Activated CD4-positive, alpha-beta memory T cell treated with anti-CD3 and anti-CD28 coated beads for 36 hours (primary cell): Measurements from ENCODE around the gene HHAT. TPM values are rescaled to one million over a fixed set of nuclear protein-coding genes. Genes with fewer than 3 reads are reported as not detected.
A peak's percentile ranks its signal among the peaks of the same experiment; 100 is the strongest.

ENCODE experiments used
- CTCF ChIA-PET: fragments of 350-600 bp; sonication (Branson Sonifier 250); formaldehyde crosslinking; loops from one replicate; lab custom pipeline; 2021; ENCODE audit warnings: antibody characterized with exemption, inconsistent platforms; lab: Charles Lee
- POLR2A ChIA-PET: fragments of 350-600 bp; sonication (Branson Sonifier 250); formaldehyde crosslinking; loops from one replicate; lab custom pipeline; 2021; ENCODE audit warnings: antibody characterized with exemption; lab: Charles Lee
- DNase-seq: peaks from one replicate; pipeline ENCODE4 v3.0.0-alpha.2; 2020
- H3K27ac Mint-ChIP-seq: one replicate; pipeline ENCODE4 v1.8.0; 2021; ENCODE audit warnings: mixed read lengths
- H3K27me3 Mint-ChIP-seq: one replicate; pipeline ENCODE4 v1.8.0; 2021; ENCODE audit warnings: mixed read lengths
- H3K36me3 Mint-ChIP-seq: one replicate; pipeline ENCODE4 v1.8.0; 2021; ENCODE audit warnings: mixed read lengths
- H3K4me1 Mint-ChIP-seq: one replicate; pipeline ENCODE4 v1.8.0; 2021; ENCODE audit warnings: low read depth, mixed read lengths
- H3K4me3 Mint-ChIP-seq: one replicate; pipeline ENCODE4 v1.8.0; 2021; ENCODE audit warnings: mild to moderate bottlenecking, mixed read lengths
- H3K9me3 Mint-ChIP-seq: one replicate; pipeline ENCODE4 v1.8.0; 2021; ENCODE audit warnings: mixed read lengths
- intact Hi-C: fragments of 100-400 bp; cut with micrococcal nuclease; formaldehyde crosslinking; loops from one replicate; pipeline ENCODE4 v1.15.1; 2023
- total RNA-seq, 2 experiments: library from RNA; stranded (reverse); gene quantifications; one replicate each; pipeline ENCODE4 v1.2.3, GENCODE V29; 2021

The HHAT gene
- total RNA-seq, 2 experiments from 2014 or later: 1.6 to 1.8 TPM

DNA sequence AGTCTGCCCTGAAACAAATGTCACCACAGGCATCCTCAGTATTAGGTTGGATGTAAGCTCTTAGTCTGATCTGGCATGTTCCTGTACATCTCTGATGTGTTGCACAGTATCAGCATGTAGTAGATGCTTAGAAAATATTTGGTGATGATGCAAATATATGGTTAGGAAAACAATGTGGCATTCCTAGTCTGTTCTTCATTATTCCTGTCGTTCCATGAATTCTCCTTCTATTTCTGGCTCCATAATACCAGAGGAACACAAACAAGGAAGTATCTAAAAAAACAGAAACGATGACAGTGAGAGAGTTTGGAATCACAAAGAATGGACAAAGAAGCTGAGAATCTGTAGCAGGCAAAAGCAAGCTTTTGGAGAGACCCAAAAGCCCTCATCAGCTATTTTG is 236.6 kb downstream of the HHAT start:
- CTCF ChIA-PET: interaction anchor here (1.0 kb wide), 1 partner anchor 18 kb away, joined by 4 read pairs; no protein-coding TSS in a partner anchor
- Mint-ChIP-seq H3K27me3 (no peaks in the 10 kb centered on the region), H3K9me3 (no peaks in the 10 kb centered on the region), H3K36me3 (no peaks in the 10 kb centered on the region), H3K27ac (no peak overlapping the region), H3K4me1 (no peaks in the 10 kb centered on the region), H3K4me3 (no peak overlapping the region)
- POLR2A ChIA-PET: interaction anchor here (0.7 kb wide), 1 partner anchor 322 kb away, joined by 3 read pairs; no protein-coding TSS in a partner anchor
- no peak for DNase-seq
- intact Hi-C loops: no loop called here

DNA sequence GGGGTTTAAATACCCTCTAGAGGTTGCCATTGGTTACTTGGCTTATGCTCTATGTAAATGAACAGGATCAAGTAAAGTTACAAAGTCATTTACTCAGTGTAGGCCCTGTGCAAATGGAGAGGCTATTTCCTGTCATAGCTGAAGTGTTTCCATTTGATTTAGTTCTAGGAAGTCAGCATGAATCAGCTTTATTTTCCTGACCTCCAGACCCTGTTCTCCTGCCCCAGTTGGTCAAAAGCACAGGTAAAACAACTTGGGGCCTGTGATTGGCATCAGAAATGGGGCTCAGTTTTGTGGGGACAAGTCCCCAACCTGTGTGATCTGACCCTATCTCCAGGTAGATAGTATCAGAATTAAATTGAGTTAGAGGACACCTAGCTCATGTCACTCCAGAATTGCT is 239.9 kb downstream of the HHAT start:
- intact Hi-C loops: no loop called here
- Mint-ChIP-seq H3K4me1 (no peaks in the 10 kb centered on the region), H3K36me3 (no peaks in the 10 kb centered on the region), H3K9me3 (no peaks in the 10 kb centered on the region), H3K27me3 (no peaks in the 10 kb centered on the region), H3K27ac (no peak overlapping the region), H3K4me3 (no peak overlapping the region)
- ChIA-PET CTCF (interaction anchor here (1.2 kb wide), 1 partner anchor 565 kb away, joined by 3 read pairs; the partner anchor contains the start of gene KCNH1), POLR2A (no interaction called here)
- no peak for DNase-seq

DNA sequence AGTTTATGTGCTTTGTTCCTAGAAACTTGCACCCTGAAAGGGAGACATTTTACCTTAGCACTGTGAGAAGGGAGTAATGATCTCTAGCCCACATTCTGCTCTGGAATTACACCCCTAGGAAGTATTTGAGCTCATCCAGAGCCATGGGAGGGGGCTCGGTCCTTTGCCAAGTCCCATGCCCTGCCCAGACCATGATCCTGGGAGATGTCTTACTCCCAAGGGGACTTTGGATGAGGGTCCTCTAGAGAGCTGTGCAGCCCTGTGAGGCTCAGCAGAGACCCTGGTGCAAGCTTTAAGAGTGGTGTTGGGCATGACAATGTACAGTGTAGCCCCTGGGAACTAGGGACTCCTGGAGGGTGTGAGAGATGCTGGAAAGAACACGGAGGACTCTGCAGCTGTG is 241.4 kb downstream of the HHAT start:
- intact Hi-C loops: no loop called here
- DNase-seq: no peak
- H3K27ac Mint-ChIP-seq: no peak overlapping the region
- H3K27me3 Mint-ChIP-seq: no peaks in the 10 kb centered on the region
- POLR2A ChIA-PET: no interaction called here
- CTCF ChIA-PET: no interaction called here
- no peaks in the 10 kb centered on the region for H3K4me1 Mint-ChIP-seq
- no peaks in the 10 kb centered on the region for H3K9me3 Mint-ChIP-seq
- no peaks in the 10 kb centered on the region for H3K36me3 Mint-ChIP-seq
- no peak overlapping the region for H3K4me3 Mint-ChIP-seq

DNA sequence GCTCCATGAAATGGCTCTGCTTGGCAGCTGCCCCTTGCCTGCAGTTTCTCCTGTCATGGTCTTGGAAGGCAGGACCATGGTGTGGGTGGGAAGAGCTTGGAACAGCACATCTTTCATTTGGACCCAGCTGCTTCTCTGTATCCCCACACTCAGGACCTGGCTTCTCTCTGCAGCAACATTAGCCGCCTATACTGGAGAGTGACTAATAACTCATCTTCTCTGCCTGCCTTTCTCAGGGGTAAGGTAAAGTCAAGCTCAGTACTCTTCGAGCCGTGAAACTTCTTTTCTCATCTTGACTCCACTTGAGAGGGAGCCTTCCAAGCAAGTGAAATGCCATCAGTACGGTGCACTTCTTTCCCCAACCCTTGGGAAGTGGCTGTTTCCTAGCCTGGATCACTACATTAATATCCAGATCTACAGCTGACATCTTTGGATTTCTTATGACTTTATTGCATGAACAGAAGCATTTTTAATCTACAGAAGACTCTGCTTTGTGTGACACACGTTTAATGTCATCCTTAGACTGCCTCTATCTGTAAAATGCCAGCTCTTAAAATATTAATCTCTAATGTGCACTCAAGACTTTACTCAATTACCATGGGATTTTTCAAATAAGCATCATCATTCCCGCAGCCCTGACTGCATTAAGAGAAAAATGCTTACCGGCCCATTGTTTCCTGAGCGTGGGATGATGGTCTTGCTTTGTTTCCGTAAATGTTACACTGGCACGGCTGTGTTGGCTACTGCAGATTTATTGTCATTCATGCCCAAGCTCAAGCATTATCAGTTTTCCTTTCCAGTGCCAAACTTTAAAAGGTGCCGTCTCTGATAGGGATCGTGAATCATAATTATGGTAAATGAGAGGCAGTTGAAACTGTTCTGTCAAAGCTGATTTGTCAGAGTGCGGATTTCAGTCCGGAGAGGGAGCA is 242.9 kb downstream of the HHAT start:
- intact Hi-C loops: no loop called here
- ChIA-PET POLR2A (no interaction called here), CTCF (interaction anchor here (0.6 to 1.3 kb wide), 2 partner anchors 125 to 152 kb away, joined by 3 to 4 read pairs; no protein-coding TSS in a partner anchor)

DNA sequence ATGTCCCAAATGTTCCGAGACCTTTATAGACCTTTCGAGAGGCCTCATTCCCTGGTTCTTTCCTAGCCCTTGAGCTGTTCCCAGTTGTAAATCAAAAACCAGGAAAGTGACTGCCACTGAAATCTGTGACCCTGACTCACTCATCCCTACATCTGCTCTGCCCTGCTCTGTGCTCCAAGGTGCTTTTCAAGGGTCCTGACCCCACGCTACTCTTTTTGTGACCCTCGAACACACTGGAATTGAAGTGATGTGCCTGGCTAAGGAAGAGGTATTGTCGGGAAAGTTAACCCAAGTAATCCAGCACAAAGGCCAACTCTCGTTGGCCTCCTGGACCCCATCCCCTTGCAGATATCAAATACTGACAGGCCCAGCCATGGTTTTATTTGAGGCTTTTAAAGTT is 244.4 kb downstream of the HHAT start:
- no peak overlapping the region for H3K27ac Mint-ChIP-seq
- DNase-seq: no peak
- ChIA-PET CTCF (no interaction called here), POLR2A (no interaction called here)
- H3K27me3 Mint-ChIP-seq: no peaks in the 10 kb centered on the region
- peaks cover 5% of the 10 kb centered on the region for H3K9me3 Mint-ChIP-seq
- no peaks in the 10 kb centered on the region for H3K4me1 Mint-ChIP-seq
- H3K4me3 Mint-ChIP-seq: no peak overlapping the region
- intact Hi-C loops: no loop called here
- peaks cover 3% of the 10 kb centered on the region for H3K36me3 Mint-ChIP-seq

More for the DNA sequence above, 242.9 kb downstream of the HHAT start:
- no peaks in the 10 kb centered on the region for H3K36me3 Mint-ChIP-seq
- H3K4me3 Mint-ChIP-seq: no peak overlapping the region
- no peak overlapping the region for H3K27ac Mint-ChIP-seq
- H3K9me3 Mint-ChIP-seq: no peaks in the 10 kb centered on the region
- H3K27me3 Mint-ChIP-seq: no peaks in the 10 kb centered on the region
- H3K4me1 Mint-ChIP-seq: no peaks in the 10 kb centered on the region
- DNase-seq: no peak

DNA sequence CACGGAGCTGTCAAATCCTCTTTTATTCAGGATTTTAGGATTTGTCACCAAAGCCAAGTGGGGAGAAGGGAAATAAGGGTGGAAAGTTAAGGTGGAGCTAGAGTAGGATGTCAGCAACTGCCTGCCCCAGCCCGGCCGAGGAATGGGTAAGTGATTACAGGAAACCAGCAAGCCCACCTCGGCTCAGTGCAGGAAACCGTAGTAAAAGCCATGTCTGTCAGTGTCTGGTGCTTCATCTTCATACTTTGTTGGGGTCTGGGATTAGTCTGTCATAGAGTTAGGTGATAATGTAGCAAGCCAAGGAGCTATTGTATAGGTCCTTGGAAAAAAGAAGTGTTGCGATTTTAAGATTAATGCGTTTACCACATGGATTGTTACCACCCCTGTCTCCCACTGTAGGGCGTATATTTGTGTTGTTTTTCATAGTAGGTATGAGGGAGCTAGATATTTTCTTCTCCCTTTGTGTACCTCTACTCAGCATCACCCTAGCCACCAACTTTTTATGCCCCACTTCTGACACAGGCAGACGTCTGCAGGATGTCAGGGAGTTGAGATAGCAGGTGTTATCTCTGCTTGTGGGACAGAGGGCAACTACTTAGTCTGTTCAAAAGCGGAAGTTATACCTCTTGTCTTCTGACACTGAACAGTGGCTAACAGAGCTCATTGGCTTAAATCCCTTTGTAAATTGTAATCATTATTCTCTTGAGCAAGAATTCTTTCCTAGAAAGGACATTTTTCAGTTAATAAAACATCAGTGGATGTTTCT is 253.7 kb downstream of the HHAT start:
- Mint-ChIP-seq H3K9me3 (peaks cover under 1% of the 10 kb centered on the region), H3K27ac (no peak overlapping the region), H3K4me1 (no peaks in the 10 kb centered on the region), H3K4me3 (no peak overlapping the region), H3K27me3 (peaks cover 3% of the 10 kb centered on the region), H3K36me3 (peaks cover under 1% of the 10 kb centered on the region)
- ChIA-PET CTCF (interaction anchor here (1.2 to 1.4 kb wide), 2 partner anchors 551 to 552 kb away, joined by 3 to 4 read pairs; partner anchors contain the start of gene KCNH1), POLR2A (no interaction called here)
- no peak for DNase-seq
- intact Hi-C loops: loop anchor here (10.0 kb wide), 1 partner anchor 1072 kb away; no protein-coding TSS in a partner anchor

DNA sequence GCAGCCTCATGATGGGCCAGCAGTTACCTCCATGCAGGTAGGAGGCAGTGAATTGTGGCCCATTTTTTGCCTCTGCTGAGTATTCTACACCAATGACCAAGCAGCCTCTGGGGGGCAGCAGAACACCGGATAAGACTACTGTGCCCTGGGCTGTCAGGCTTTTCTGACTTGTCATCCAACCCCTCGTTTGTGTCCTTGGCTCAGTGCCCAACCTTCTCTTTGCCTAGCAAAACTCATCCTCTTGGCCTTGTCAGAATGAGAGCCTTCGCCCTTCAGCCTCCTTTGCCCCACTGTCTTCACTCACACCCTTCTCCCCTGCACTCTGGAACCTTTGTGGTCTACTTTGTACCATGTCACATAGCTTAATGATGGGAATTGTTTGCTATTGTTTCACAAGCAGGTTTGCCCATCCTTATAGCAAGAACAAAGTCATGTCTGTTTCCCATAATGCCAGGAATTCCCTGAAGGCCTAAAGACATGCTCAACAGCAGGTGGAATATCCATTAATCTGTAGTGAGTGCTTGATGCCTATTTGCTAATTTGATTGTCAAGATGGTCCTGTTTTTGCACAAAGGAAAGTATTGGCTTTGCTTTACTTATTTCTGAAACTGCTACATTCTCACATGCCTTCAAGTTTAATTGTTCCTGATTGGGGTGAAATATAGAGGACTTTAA is 255.9 kb downstream of the HHAT start:
- Mint-ChIP-seq H3K27me3 (peaks cover 3% of the 10 kb centered on the region), H3K36me3 (no peaks in the 10 kb centered on the region), H3K4me3 (no peak overlapping the region), H3K4me1 (no peaks in the 10 kb centered on the region), H3K9me3 (no peaks in the 10 kb centered on the region), H3K27ac (no peak overlapping the region)
- intact Hi-C loops: loop anchor here (1.0 to 10.0 kb wide), 6 partner anchors 138 to 1070 kb away; partner anchors contain the start of gene KCNH1
- POLR2A ChIA-PET: no interaction called here
- CTCF ChIA-PET: interaction anchor here (1.0 to 2.8 kb wide), 5 partner anchors 135 to 930 kb away, joined by 3 to 19 read pairs (median 8); partner anchors contain the start of gene KCNH1
- peak; percentile 85 for DNase-seq

DNA sequence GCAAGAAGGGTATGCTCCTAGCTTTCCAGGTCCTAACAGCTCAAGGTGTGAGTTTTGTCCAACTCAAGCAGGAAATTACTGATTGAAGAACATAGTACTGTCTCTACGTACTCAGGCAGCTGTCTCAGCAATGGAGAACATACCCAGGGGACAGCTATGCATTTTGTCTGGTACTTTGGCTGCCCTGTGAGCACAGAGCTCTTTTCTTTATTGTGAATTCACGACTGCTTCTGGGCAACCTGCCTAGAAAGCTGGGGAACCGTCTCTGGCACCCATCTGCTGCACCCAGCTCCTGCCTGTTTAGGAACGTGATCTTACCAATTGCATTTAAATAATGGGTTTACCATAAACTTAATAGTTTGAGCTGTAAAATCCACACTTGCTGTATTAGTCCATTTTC is 258.1 kb downstream of the HHAT start:
- ChIA-PET POLR2A (no interaction called here), CTCF (interaction anchor here (1.2 to 1.3 kb wide), 2 partner anchors 363 to 547 kb away, joined by 4 to 8 read pairs; partner anchors contain the start of gene KCNH1)
- Mint-ChIP-seq H3K9me3 (peaks cover 11% of the 10 kb centered on the region), H3K27ac (no peak overlapping the region), H3K4me3 (no peak overlapping the region), H3K36me3 (peaks cover 16% of the 10 kb centered on the region), H3K4me1 (no peaks in the 10 kb centered on the region), H3K27me3 (peaks cover 3% of the 10 kb centered on the region)
- intact Hi-C loops: loop anchor here (10.0 kb wide), 1 partner anchor 1068 kb away; no protein-coding TSS in a partner anchor
- DNase-seq: no peak

DNA sequence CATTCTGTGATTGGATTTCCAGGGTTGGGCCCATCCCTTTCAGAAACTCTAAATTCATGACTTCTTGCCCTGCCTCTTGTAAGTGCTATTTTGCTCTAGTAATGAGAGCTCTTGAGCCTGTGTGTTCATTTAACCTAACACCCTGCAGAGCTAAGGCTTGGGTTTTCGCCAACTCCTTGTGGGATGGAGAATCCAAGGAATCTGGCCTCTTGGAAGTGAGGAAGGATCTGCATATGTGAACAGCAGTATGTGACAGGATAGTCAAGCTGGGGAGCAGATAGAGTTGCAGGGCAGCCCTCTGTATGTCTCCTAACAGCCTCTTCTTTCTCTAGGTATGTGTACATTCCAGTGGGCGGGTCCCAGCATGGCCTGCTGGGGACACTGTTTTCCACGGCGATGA is 258.9 kb downstream of the HHAT start:
- Mint-ChIP-seq H3K36me3 (peaks cover 16% of the 10 kb centered on the region), H3K27ac (no peak overlapping the region), H3K27me3 (no peaks in the 10 kb centered on the region), H3K4me1 (no peaks in the 10 kb centered on the region), H3K9me3 (peaks cover 11% of the 10 kb centered on the region), H3K4me3 (no peak overlapping the region)
- POLR2A ChIA-PET: no interaction called here
- intact Hi-C loops: loop anchor here (10.0 kb wide), 1 partner anchor 1067 kb away; no protein-coding TSS in a partner anchor
- no peak for DNase-seq
- CTCF ChIA-PET: interaction anchor here (1.3 kb wide), 1 partner anchor 546 kb away, joined by 8 read pairs; the partner anchor contains the start of gene KCNH1

DNA sequence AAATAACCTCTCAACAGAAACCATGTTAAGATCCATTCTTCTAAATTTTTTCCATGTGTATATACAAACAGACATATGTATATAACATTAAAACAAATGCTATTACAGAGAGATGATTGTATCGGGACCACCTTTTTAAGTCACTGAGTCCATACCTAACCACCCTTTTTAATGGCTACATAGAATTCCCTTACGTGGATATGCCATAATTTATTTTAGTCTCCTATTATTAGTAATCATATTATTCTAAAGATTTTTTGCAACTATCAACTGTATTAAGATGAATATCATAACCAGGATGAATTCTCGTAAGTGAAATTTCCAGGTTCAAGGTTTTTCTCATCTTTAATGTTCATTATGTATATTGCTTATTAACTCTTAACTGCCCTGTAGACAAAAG is 259.7 kb downstream of the HHAT start:
- H3K9me3 Mint-ChIP-seq: peaks cover 11% of the 10 kb centered on the region
- no peaks in the 10 kb centered on the region for H3K27me3 Mint-ChIP-seq
- H3K36me3 Mint-ChIP-seq: peaks cover 16% of the 10 kb centered on the region
- no peak for DNase-seq
- no peak overlapping the region for H3K4me3 Mint-ChIP-seq
- CTCF ChIA-PET: no interaction called here
- H3K4me1 Mint-ChIP-seq: no peaks in the 10 kb centered on the region
- POLR2A ChIA-PET: no interaction called here
- no peak overlapping the region for H3K27ac Mint-ChIP-seq
- intact Hi-C loops: loop anchor here (10.0 kb wide), 1 partner anchor 1066 kb away; no protein-coding TSS in a partner anchor

DNA sequence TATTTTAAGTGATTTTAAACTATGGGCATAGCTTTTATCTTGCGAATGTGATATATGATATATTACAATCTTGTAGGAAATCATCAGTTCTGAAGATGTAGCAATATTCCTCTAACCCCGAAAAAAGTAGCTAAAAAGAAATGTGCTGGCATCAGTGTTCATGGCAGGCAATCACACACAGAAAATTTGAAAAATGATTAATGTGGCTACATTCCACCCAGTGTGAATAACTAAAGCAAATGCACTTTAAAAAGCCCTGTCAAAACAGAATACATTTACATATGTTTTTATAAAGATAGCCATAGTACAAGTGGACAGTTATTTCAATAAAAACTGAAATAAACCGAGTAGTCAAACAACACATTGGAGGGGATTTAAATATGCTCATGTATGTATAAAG is 260.2 kb downstream of the HHAT start:
- ChIA-PET POLR2A (no interaction called here), CTCF (no interaction called here)
- intact Hi-C loops: loop anchor here (10.0 kb wide), 1 partner anchor 1066 kb away; no protein-coding TSS in a partner anchor
- H3K27ac Mint-ChIP-seq: no peak overlapping the region
- H3K4me3 Mint-ChIP-seq: no peak overlapping the region
- peaks cover 11% of the 10 kb centered on the region for H3K9me3 Mint-ChIP-seq
- no peak for DNase-seq
- no peaks in the 10 kb centered on the region for H3K4me1 Mint-ChIP-seq
- H3K36me3 Mint-ChIP-seq: peaks cover 16% of the 10 kb centered on the region
- H3K27me3 Mint-ChIP-seq: no peaks in the 10 kb centered on the region
